Right atrium auricular region (tissue), 2 donors: ENCODE measurements around the gene SP2. TPM values are rescaled to one million over a fixed set of nuclear protein-coding genes. Genes with fewer than 3 reads are reported as not detected.
A peak's percentile ranks its signal among the peaks of the same experiment; 100 is the strongest.

Source experiments
- DNase-seq: peaks from one replicate; pipeline ENCODE4 v3.0.0-alpha.2; 2019; ENCODE audit warnings: low spot score
- H3K27ac ChIP-seq, 2 donors: fragments of 200-600 bp; sonication (generic); 1 replicate in 1 of 2; 2 replicates in 1 of 2; pipeline ENCODE4 v1.5.1; 2016 to 2019
- H3K27me3 ChIP-seq, 2 donors: fragments of 200-600 bp; sonication (generic); one replicate each; pipeline versions ENCODE4 v1.5.1 to v1.6.0; 2017 to 2019
- H3K36me3 ChIP-seq: fragments of 200-600 bp; sonication (generic); one replicate; pipeline ENCODE4 v1.5.1; 2016
- H3K4me1 ChIP-seq, 2 donors: fragments of 200-600 bp; sonication (generic); one replicate each; pipeline versions ENCODE4 v1.5.1 to v1.6.0; 2017 to 2019
- H3K4me3 ChIP-seq, 2 donors: fragments of 200-600 bp; sonication (generic); 1 replicate in 1 of 2; 2 replicates in 1 of 2; pipeline ENCODE4 v1.5.1; 2017 to 2019; ENCODE audit warnings: mild to moderate bottlenecking in 1 of 2, moderate library complexity in 1 of 2
- H3K9me3 ChIP-seq, 2 donors: fragments of 200-600 bp; sonication (generic); one replicate each; pipeline ENCODE4 v1.5.1; 2019
- CTCF ChIP-seq, 2 donors: fragments of 200-600 bp; sonication (generic); IDR thresholded peaks; one replicate each; pipeline ENCODE4 v1.5.1; 2019; ENCODE audit warnings: antibody characterized with exemption in 2 of 2
- total RNA-seq, 2 donors: library from RNA; depleted of rRNA; stranded (reverse); fragments of >200 nt; gene quantifications; one replicate each; pipeline ENCODE4 v1.1.0, GENCODE V29; 2016

The SP2 gene
- total RNA-seq, 2 donors from 2014 or later, result 11.7 to 12.8 TPM

- H3K4me3 ChIP-seq, result peak overlapping the region; percentile 84 to 86
- no peaks in the 10 kb centered on the region for H3K9me3 ChIP-seq
- DNase-seq, result no peak
- H3K4me1 ChIP-seq, result peaks cover 0 to 40% of the 10 kb centered on the region in 2 donors
- TF ChIP-seq CTCF (IDR thresholded peaks at IDR 0.05), result no peak
- H3K27ac ChIP-seq, result peak overlapping the region; percentile 81 to 84
- H3K27me3 ChIP-seq, result no peaks in the 10 kb centered on the region
- peaks cover 28% of the 10 kb centered on the region for H3K36me3 ChIP-seq
Measured at GRCh38 chr17:47942096-47942510, 46.1 kb downstream of the SP2 start.

GRCh38 chr17:47942568-47942967, 46.5 kb downstream of the SP2 start:
- DNase-seq, result no peak
- H3K27ac ChIP-seq, result peak overlapping the region in 1 of 2 donors; percentile 81
- TF ChIP-seq CTCF (IDR thresholded peaks at IDR 0.05), result no peak
- H3K4me1 ChIP-seq, result peaks cover 0 to 41% of the 10 kb centered on the region in 2 donors
- H3K36me3 ChIP-seq, result peaks cover 28% of the 10 kb centered on the region
- H3K27me3 ChIP-seq, result no peaks in the 10 kb centered on the region
- H3K4me3 ChIP-seq, result peak overlapping the region in 1 of 2 donors; percentile 84
- no peaks in the 10 kb centered on the region for H3K9me3 ChIP-seq

GRCh38 chr17:47945080-47945479, 49.0 kb downstream of the SP2 start:
- peaks cover 0 to 54% of the 10 kb centered on the region in 2 donors for H3K4me1 ChIP-seq
- TF ChIP-seq CTCF (IDR thresholded peaks at IDR 0.05), result no peak
- no peak for DNase-seq
- peak overlapping the region; percentile 32 to 65 for H3K27ac ChIP-seq
- no peaks in the 10 kb centered on the region for H3K9me3 ChIP-seq
- H3K27me3 ChIP-seq, result no peaks in the 10 kb centered on the region
- H3K36me3 ChIP-seq, result peaks cover 36% of the 10 kb centered on the region
- H3K4me3 ChIP-seq, result no peak overlapping the region

- DNase-seq, result no peak
- no peaks in the 10 kb centered on the region for H3K9me3 ChIP-seq
- H3K27ac ChIP-seq, result peak overlapping the region; percentile 32 to 65
- H3K27me3 ChIP-seq, result no peaks in the 10 kb centered on the region
- H3K4me3 ChIP-seq, result no peak overlapping the region
- H3K4me1 ChIP-seq, result peaks cover 0 to 49% of the 10 kb centered on the region in 2 donors
- TF ChIP-seq CTCF (IDR thresholded peaks at IDR 0.05), result no peak
- peaks cover 36% of the 10 kb centered on the region for H3K36me3 ChIP-seq
Measured at GRCh38 chr17:47945529-47946508, 49.8 kb downstream of the SP2 start.

GRCh38 chr17:47946516-47946915, 50.5 kb downstream of the SP2 start:
- H3K4me1 ChIP-seq, result peaks cover 0 to 45% of the 10 kb centered on the region in 2 donors
- H3K9me3 ChIP-seq, result no peaks in the 10 kb centered on the region
- H3K27me3 ChIP-seq, result no peaks in the 10 kb centered on the region
- H3K36me3 ChIP-seq, result peaks cover 36% of the 10 kb centered on the region
- H3K4me3 ChIP-seq, result no peak overlapping the region
- peak overlapping the region; percentile 32 to 65 for H3K27ac ChIP-seq
- DNase-seq, result no peak
- TF ChIP-seq CTCF (IDR thresholded peaks at IDR 0.05), result no peak
